H9 (cell line): Measurements from ENCODE around the gene SORCS2. TPM values are rescaled to one million over a fixed set of nuclear protein-coding genes. Genes with fewer than 3 reads are reported as not detected.

ENCODE experiments used
- DNase-seq: peaks from one replicate; pipeline ENCODE4 v3.0.0-alpha.2; 2017
- H2AFZ ChIP-seq: one replicate; pipeline ENCODE4 v1.6.1; 2013; ENCODE audit warnings: mild to moderate bottlenecking, low read length, control low read depth, moderate library complexity
- H2AK5ac ChIP-seq: 2 replicates; pipeline ENCODE4 v1.6.1; 2013; ENCODE audit warnings: low read length, control low read depth, mixed read lengths; ENCODE audit not compliant: insufficient read length
- H2BK120ac ChIP-seq: one replicate; pipeline ENCODE4 v1.6.1; 2013; ENCODE audit warnings: low read depth, mild to moderate bottlenecking, low read length, control low read depth, inconsistent platforms; ENCODE audit not compliant: poor library complexity, severe bottlenecking
- H2BK12ac ChIP-seq: 2 replicates; pipeline ENCODE4 v1.6.1; 2013; ENCODE audit warnings: low read length, control low read depth, mixed read lengths, low read depth; ENCODE audit not compliant: insufficient read length
- H2BK15ac ChIP-seq: 2 replicates; pipeline ENCODE4 v1.6.1; 2013; ENCODE audit warnings: low read depth, low read length, control low read depth
- H2BK20ac ChIP-seq: one replicate; pipeline ENCODE4 v1.6.1; 2013; ENCODE audit warnings: low read depth, mild to moderate bottlenecking, low read length, control low read depth, inconsistent platforms; ENCODE audit not compliant: poor library complexity, severe bottlenecking
- H2BK5ac ChIP-seq: 2 replicates; pipeline ENCODE4 v1.6.1; 2013; ENCODE audit warnings: low read length, control low read depth, mixed read lengths; ENCODE audit not compliant: insufficient read length
- H3K14ac ChIP-seq: 2 replicates; pipeline ENCODE4 v1.6.1; 2013; ENCODE audit warnings: low read length, control low read depth; ENCODE audit not compliant: insufficient read depth
- H3K18ac ChIP-seq: 2 replicates; pipeline ENCODE4 v1.6.1; 2013; ENCODE audit warnings: low read depth, mild to moderate bottlenecking, mixed read lengths, low read length, control low read depth; ENCODE audit not compliant: insufficient read length
- H3K23ac ChIP-seq: 2 replicates; pipeline ENCODE4 v1.6.1; 2013; ENCODE audit warnings: low read length, control low read depth, mixed read lengths, low read depth; ENCODE audit not compliant: insufficient read length
- H3K23me2 ChIP-seq: 2 replicates; pipeline ENCODE4 v1.6.1; 2013; ENCODE audit warnings: low read depth, mild to moderate bottlenecking, mixed read lengths, low read length, control low read depth; ENCODE audit not compliant: insufficient read length, poor library complexity, severe bottlenecking
- H3K27ac ChIP-seq: 2 replicates; pipeline ENCODE4 v1.5.1; 2013; ENCODE audit warnings: low read length, control low read depth, mixed read lengths, low read depth; ENCODE audit not compliant: insufficient read length
- H3K27me3 ChIP-seq: 2 replicates; pipeline ENCODE4 v1.6.1; 2013; ENCODE audit warnings: low read length, control low read depth, inconsistent platforms; ENCODE audit not compliant: insufficient read depth
- H3K4ac ChIP-seq: 2 replicates; pipeline ENCODE4 v1.6.1; 2013; ENCODE audit warnings: low read depth, mild to moderate bottlenecking, control low read depth, inconsistent platforms, low read length, moderate library complexity
- H3K4me1 ChIP-seq: 2 replicates; pipeline ENCODE4 v1.6.1; 2013; ENCODE audit warnings: low read length, control low read depth, inconsistent platforms; ENCODE audit not compliant: insufficient read depth
- H3K4me2 ChIP-seq: 2 replicates; pipeline ENCODE4 v1.6.1; 2013; ENCODE audit warnings: low read length, control low read depth, mixed read lengths; ENCODE audit not compliant: insufficient read length, insufficient read depth
- H3K56ac ChIP-seq: 2 replicates; pipeline ENCODE4 v1.6.1; 2013; ENCODE audit warnings: low read depth, mild to moderate bottlenecking, mixed read lengths, low read length, control low read depth; ENCODE audit not compliant: insufficient read length
- H3K79me1 ChIP-seq: 2 replicates; pipeline ENCODE4 v1.6.1; 2013; ENCODE audit warnings: low read depth, mild to moderate bottlenecking, moderate library complexity, low read length, control low read depth, inconsistent platforms; ENCODE audit not compliant: insufficient read depth, poor library complexity, severe bottlenecking
- H3K79me2 ChIP-seq: 2 replicates; pipeline ENCODE4 v1.6.1; 2013; ENCODE audit warnings: low read length, control low read depth, inconsistent platforms; ENCODE audit not compliant: insufficient read depth
- H3K9ac ChIP-seq: 2 replicates; pipeline ENCODE4 v1.6.1; 2013; ENCODE audit warnings: low read length, control low read depth, mixed read lengths; ENCODE audit not compliant: insufficient read length; ENCODE audit errors: extremely low read depth
- H3K9me3 ChIP-seq: one replicate; pipeline ENCODE4 v1.6.1; 2013; ENCODE audit warnings: low read depth, low read length, inconsistent platforms; ENCODE audit not compliant: control insufficient read depth
- H3T11ph ChIP-seq: one replicate; pipeline ENCODE4 v1.6.1; 2013; ENCODE audit warnings: mild to moderate bottlenecking, low read length, control low read depth, inconsistent platforms
- H4K20me1 ChIP-seq: one replicate; pipeline ENCODE4 v1.6.1; 2013; ENCODE audit not compliant: control insufficient read depth, insufficient read length, insufficient read depth
- H4K5ac ChIP-seq: 2 replicates; pipeline ENCODE4 v1.6.1; 2013; ENCODE audit warnings: low read depth, mild to moderate bottlenecking, mixed read lengths, low read length, control low read depth; ENCODE audit not compliant: insufficient read length
- H4K8ac ChIP-seq: replicated peaks from 2 replicates; pipeline ENCODE4 v1.6.1; 2013; ENCODE audit warnings: low read length, control low read depth, mixed read lengths, low read depth; ENCODE audit not compliant: insufficient read length
- H4K91ac ChIP-seq: 2 replicates; pipeline ENCODE4 v1.6.1; 2013; ENCODE audit warnings: low read depth, mild to moderate bottlenecking, moderate library complexity, mixed read lengths, low read length, control low read depth; ENCODE audit not compliant: insufficient read length
- H3K27ac Mint-ChIP-seq, 3 experiments: 2 replicates in 2 of 3; 3 replicates in 1 of 3; pipeline ENCODE4 v1.8.0; 2020 to 2021; ENCODE audit warnings: mixed read lengths in 3 of 3, mild to moderate bottlenecking in 1 of 3, moderate library complexity in 1 of 3
- H3K27me3 Mint-ChIP-seq: 2 replicates; pipeline ENCODE4 v1.8.0; 2021; ENCODE audit warnings: low read depth, mild to moderate bottlenecking, moderate library complexity, mixed read lengths
- H3K36me3 Mint-ChIP-seq, 3 experiments: 2 replicates in 2 of 3; 3 replicates in 1 of 3; pipeline ENCODE4 v1.8.0; 2020 to 2021; ENCODE audit warnings: low read depth in 3 of 3, mixed read lengths in 3 of 3; ENCODE audit not compliant: insufficient read depth in 1 of 3
- H3K4me1 Mint-ChIP-seq, 2 experiments: 2 replicates each; pipeline ENCODE4 v1.8.0; 2020; ENCODE audit warnings: mixed read lengths in 2 of 2
- H3K4me3 Mint-ChIP-seq, 2 experiments: 2 replicates in 1 of 2; 3 replicates in 1 of 2; pipeline ENCODE4 v1.8.0; 2020 to 2021; ENCODE audit warnings: mild to moderate bottlenecking in 2 of 2, mixed read lengths in 2 of 2, moderate library complexity in 1 of 2
- H3K9me3 Mint-ChIP-seq, 2 experiments: 2 replicates in 1 of 2; 3 replicates in 1 of 2; pipeline ENCODE4 v1.8.0; 2020; ENCODE audit warnings: mild to moderate bottlenecking in 2 of 2, mixed read lengths in 2 of 2, moderate library complexity in 1 of 2
- CTCF ChIP-seq: fragments of 200-600 bp; sonication (generic); conservative IDR thresholded peaks from 3 replicates; pipeline ENCODE4 v1.8.0; 2021; ENCODE audit warnings: antibody characterized with exemption, mild to moderate bottlenecking
- WGBS: extraction: QIAGEN DNeasy Blood & Tissue Kit; methylation state at CpG from one replicate; pipeline ENCODE4 v1.1.7; 2013; ENCODE audit warnings: missing lambda C conversion rate, low lambda C conversion rate, mixed read lengths; ENCODE audit not compliant: insufficient read length; ENCODE audit errors: extremely low coverage; 5-methylcytosine and 5-hydroxymethylcytosine counted together
- total RNA-seq: library from RNA; stranded (reverse); gene quantifications from 2 replicates; pipeline ENCODE4 v1.2.1, GENCODE V29; 2021

The SORCS2 gene
- total RNA-seq, 1 experiment from 2014 or later = 0.57 TPM

GRCh38 chr4:7194251-7195140 is 2.2 kb downstream of the SORCS2 start:
- Histone ChIP-seq H3K18ac (no peak overlapping the region), H4K8ac (no peak overlapping the region), H3K4ac (no peak overlapping the region), H4K91ac (no peak overlapping the region), H2AK5ac (no peak overlapping the region), H3K27ac (no peak overlapping the region), H3K14ac (no peak overlapping the region), H3K56ac (no peak overlapping the region), H3K4me2 (no peak overlapping the region), H2BK12ac (no peak overlapping the region), H3K9me3 (no peaks in the 10 kb centered on the region), H3K79me2 (no peaks in the 10 kb centered on the region), H2BK15ac (no peak overlapping the region), H3K27me3 (peaks cover 18% of the 10 kb centered on the region), H4K5ac (no peak overlapping the region), H3K4me1 (no peaks in the 10 kb centered on the region), H3K23me2 (peaks cover 9% of the 10 kb centered on the region), H2AFZ (no peak overlapping the region), H3K79me1 (no peaks in the 10 kb centered on the region), H2BK5ac (no peak overlapping the region), H2BK120ac (no peak overlapping the region), H2BK20ac (no peak overlapping the region), H4K20me1 (no peaks in the 10 kb centered on the region), H3K9ac (no peak overlapping the region), H3K23ac (no peak overlapping the region), H3T11ph (no peak overlapping the region)
- TF ChIP-seq CTCF = peak; percentile 55; the same call in 2 of the 3 replicates
- no CpG with 5 or more reads among the region's 6 CpGs for WGBS
- Mint-ChIP-seq H3K36me3 (no peaks in the 10 kb centered on the region; a peak in 1 of 7 replicates), H3K9me3 (no peaks in the 10 kb centered on the region; a peak in 1 of 5 replicates), H3K4me3 (peak overlapping the region in 1 of 2 experiments; percentile 85; a peak in 3 of 5 replicates), H3K27ac (no peak overlapping the region), H3K4me1 (peaks cover 22 to 42% of the 10 kb centered on the region in 2 experiments), H3K27me3 (peaks cover 72% of the 10 kb centered on the region)
- peak; percentile 37 for DNase-seq
